OCI-LY1 (cell line): ENCODE measurements around the gene UGT2A3.

Source experiments
- H2AFZ ChIP-seq: fragments of 200-600 bp; sonication (generic), shearing (Covaris generic); 2 replicates; pipeline ENCODE4 v1.6.0; 2014; ENCODE audit warnings: antibody characterized with exemption, mild to moderate bottlenecking, low read length
- H3F3A ChIP-seq: fragments of 200-600 bp; sonication (generic), shearing (Covaris generic); 2 replicates; pipeline ENCODE4 v1.6.0; 2014; ENCODE audit warnings: mild to moderate bottlenecking, antibody characterized with exemption, low read length, moderate library complexity; ENCODE audit not compliant: insufficient read depth
- H3K27ac ChIP-seq: fragments of 200-600 bp; sonication (generic); 2 replicates; pipeline ENCODE4 v1.5.1; 2014; ENCODE audit warnings: low read length, mixed run types, mild to moderate bottlenecking, low read depth; ENCODE audit not compliant: poor library complexity, severe bottlenecking
- H3K27me3 ChIP-seq: fragments of 200-600 bp; sonication (generic); 2 replicates; pipeline ENCODE4 v1.6.0; 2014; ENCODE audit warnings: antibody characterized with exemption, mild to moderate bottlenecking, low read length, moderate library complexity; ENCODE audit not compliant: insufficient read depth
- H3K36me3 ChIP-seq: fragments of 200-600 bp; sonication (generic); 2 replicates; pipeline ENCODE4 v1.6.1; 2014; ENCODE audit warnings: mild to moderate bottlenecking, antibody characterized with exemption, low read length, moderate library complexity, mixed read lengths; ENCODE audit not compliant: insufficient read depth
- H3K4me1 ChIP-seq: fragments of 200-600 bp; sonication (generic); 2 replicates; pipeline ENCODE4 v1.5.1; 2014; ENCODE audit warnings: mild to moderate bottlenecking, low read length, moderate library complexity; ENCODE audit not compliant: insufficient read depth, severe bottlenecking
- H3K4me2 ChIP-seq: fragments of 200-600 bp; sonication (generic), shearing (Covaris generic); 2 replicates; pipeline ENCODE4 v1.6.1; 2014; ENCODE audit warnings: low read length
- H3K4me3 ChIP-seq: fragments of 200-600 bp; sonication (generic); 2 replicates; pipeline ENCODE4 v1.5.1; 2014; ENCODE audit warnings: low read length, low read depth, mild to moderate bottlenecking, mixed read lengths; ENCODE audit not compliant: poor library complexity, severe bottlenecking
- H3K79me2 ChIP-seq: fragments of 200-600 bp; shearing (Covaris generic); 2 replicates; pipeline ENCODE4 v1.6.1; 2016; ENCODE audit warnings: mixed run types, low read length, mixed read lengths; ENCODE audit not compliant: insufficient read depth
- H3K9ac ChIP-seq: fragments of 200-600 bp; sonication (generic), shearing (Covaris generic); 2 replicates; pipeline ENCODE4 v1.6.1; 2014; ENCODE audit warnings: mild to moderate bottlenecking, low read length, mixed read lengths
- H3K9me2 ChIP-seq: fragments of 200-600 bp; sonication (generic), shearing (Covaris generic); 2 replicates; pipeline ENCODE4 v1.6.1; 2014; ENCODE audit warnings: low read depth, mild to moderate bottlenecking, low read length, mixed read lengths
- H3K9me3 ChIP-seq: fragments of 200-600 bp; shearing (Covaris generic); 2 replicates; pipeline ENCODE4 v1.6.1; 2014; ENCODE audit warnings: low read length, mixed read lengths
- H4K20me1 ChIP-seq: fragments of 200-600 bp; sonication (generic), shearing (Covaris generic); 2 replicates; pipeline ENCODE4 v1.6.0; 2016; ENCODE audit warnings: mild to moderate bottlenecking, low read length; ENCODE audit not compliant: insufficient read depth
- CTCF ChIP-seq: fragments of 200-600 bp; sonication (generic), shearing (Covaris generic); IDR thresholded peaks from 2 replicates; pipeline ENCODE4 v1.5.1; 2017; ENCODE audit warnings: mild to moderate bottlenecking, antibody characterized with exemption, low read length, moderate library complexity, mixed read lengths
- EZH2 ChIP-seq: fragments of 200-600 bp; sonication (generic), shearing (Covaris generic); IDR thresholded peaks from 2 replicates; pipeline ENCODE4 v1.8.0; 2017; ENCODE audit warnings: borderline replicate concordance, mixed run types, mild to moderate bottlenecking, antibody characterized with exemption, low read length, moderate library complexity, mixed read lengths

Gene UGT2A3

GRCh38 chr4:68987007-68987406 is 35.4 kb upstream of the UGT2A3 start:
- Histone ChIP-seq H2AFZ (no peak overlapping the region), H3K79me2 (no peaks in the 10 kb centered on the region), H3K27ac (no peak overlapping the region), H3K36me3 (no peaks in the 10 kb centered on the region), H3K9me2 (no peaks in the 10 kb centered on the region), H3K9ac (no peak overlapping the region), H3K9me3 (no peaks in the 10 kb centered on the region), H3K27me3 (no peaks in the 10 kb centered on the region), H3K4me3 (no peak overlapping the region), H4K20me1 (no peaks in the 10 kb centered on the region), H3K4me2 (no peak overlapping the region), H3K4me1 (no peaks in the 10 kb centered on the region), H3F3A (no peaks in the 10 kb centered on the region)
- TF ChIP-seq EZH2 = no peak
- no peak for TF ChIP-seq CTCF

- no peaks in the 10 kb centered on the region for H3K4me1 ChIP-seq
- no peak overlapping the region for H3K27ac ChIP-seq
- H3K79me2 ChIP-seq = no peaks in the 10 kb centered on the region
- H3K4me3 ChIP-seq = no peak overlapping the region
- H3F3A ChIP-seq = no peaks in the 10 kb centered on the region
- no peaks in the 10 kb centered on the region for H3K27me3 ChIP-seq
- H3K36me3 ChIP-seq = no peaks in the 10 kb centered on the region
- no peaks in the 10 kb centered on the region for H3K9me2 ChIP-seq
- TF ChIP-seq CTCF = no peak
- no peak for TF ChIP-seq EZH2
- no peak overlapping the region for H3K9ac ChIP-seq
- H3K4me2 ChIP-seq = no peak overlapping the region
- H3K9me3 ChIP-seq = no peaks in the 10 kb centered on the region
- H4K20me1 ChIP-seq = no peaks in the 10 kb centered on the region
- no peak overlapping the region for H2AFZ ChIP-seq
Observed at GRCh38 chr4:68985442-68985841, 33.8 kb upstream of the UGT2A3 start.

GRCh38 chr4:68984947-68985346 is 33.3 kb upstream of the UGT2A3 start:
- H3K36me3 ChIP-seq = no peaks in the 10 kb centered on the region
- no peaks in the 10 kb centered on the region for H3K27me3 ChIP-seq
- H2AFZ ChIP-seq = no peak overlapping the region
- no peaks in the 10 kb centered on the region for H4K20me1 ChIP-seq
- no peak for TF ChIP-seq EZH2
- no peak for TF ChIP-seq CTCF
- no peaks in the 10 kb centered on the region for H3K79me2 ChIP-seq
- H3K9me2 ChIP-seq = no peaks in the 10 kb centered on the region
- H3K9me3 ChIP-seq = no peaks in the 10 kb centered on the region
- no peaks in the 10 kb centered on the region for H3F3A ChIP-seq
- no peak overlapping the region for H3K27ac ChIP-seq
- no peaks in the 10 kb centered on the region for H3K4me1 ChIP-seq
- H3K9ac ChIP-seq = no peak overlapping the region
- no peak overlapping the region for H3K4me3 ChIP-seq
- no peak overlapping the region for H3K4me2 ChIP-seq
